Dendritic cell treated with granulocyte-macrophage colony-stimulating factor and Interleukin-4, amounts not matched to agents 40 ng/mL and 50 ng/mL, for 4 days (primary cell): ENCODE data around the gene HABP2.

Experiments used
- H3K27ac Mint-ChIP-seq: one replicate; pipeline ENCODE4 v1.8.0; 2022; ENCODE audit warnings: mild to moderate bottlenecking, mixed read lengths
- H3K27me3 Mint-ChIP-seq: one replicate; pipeline ENCODE4 v1.8.0; 2022; ENCODE audit warnings: mild to moderate bottlenecking, mixed read lengths
- H3K36me3 Mint-ChIP-seq: one replicate; pipeline ENCODE4 v1.8.0; 2022; ENCODE audit warnings: low read depth, mixed read lengths
- H3K4me1 Mint-ChIP-seq: one replicate; pipeline ENCODE4 v1.8.0; 2022; ENCODE audit warnings: low read depth, mixed read lengths
- H3K4me3 Mint-ChIP-seq: one replicate; pipeline ENCODE4 v1.8.0; 2022; ENCODE audit warnings: mild to moderate bottlenecking, moderate library complexity, mixed read lengths
- H3K9me3 Mint-ChIP-seq: one replicate; pipeline ENCODE4 v1.8.0; 2022; ENCODE audit warnings: mixed read lengths
- intact Hi-C: fragments of 100-400 bp; cut with micrococcal nuclease; formaldehyde crosslinking; loops from one replicate; pipeline ENCODE4 v1.15.0; 2022

The HABP2 gene

DNA sequence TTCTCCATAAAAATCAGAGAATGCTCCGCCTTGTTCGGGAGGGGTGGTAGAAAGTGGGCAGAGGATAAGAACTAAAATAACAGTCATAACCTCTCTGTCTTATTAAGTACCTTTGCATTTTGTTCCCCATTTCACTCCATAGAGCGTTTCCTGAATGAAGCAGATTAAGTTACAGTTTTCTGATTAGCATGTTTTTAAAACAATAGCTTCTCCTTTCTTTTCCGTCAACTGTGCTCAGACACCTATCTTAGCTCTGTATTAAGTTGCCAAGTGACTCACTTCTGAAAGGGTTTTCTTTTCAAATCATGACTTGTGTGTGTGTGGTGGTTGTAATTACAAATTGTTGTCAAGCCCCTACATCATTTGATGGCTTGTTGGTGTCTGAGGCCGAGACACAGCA lies 1.4 kb downstream of the HABP2 start:
- H3K27ac Mint-ChIP-seq = no peak overlapping the region
- H3K4me1 Mint-ChIP-seq = peaks cover 14% of the 10 kb centered on the region
- H3K4me3 Mint-ChIP-seq = no peak overlapping the region
- no peaks in the 10 kb centered on the region for H3K36me3 Mint-ChIP-seq
- no peaks in the 10 kb centered on the region for H3K9me3 Mint-ChIP-seq
- peaks cover 41% of the 10 kb centered on the region for H3K27me3 Mint-ChIP-seq
- intact Hi-C loops = no loop called here

DNA sequence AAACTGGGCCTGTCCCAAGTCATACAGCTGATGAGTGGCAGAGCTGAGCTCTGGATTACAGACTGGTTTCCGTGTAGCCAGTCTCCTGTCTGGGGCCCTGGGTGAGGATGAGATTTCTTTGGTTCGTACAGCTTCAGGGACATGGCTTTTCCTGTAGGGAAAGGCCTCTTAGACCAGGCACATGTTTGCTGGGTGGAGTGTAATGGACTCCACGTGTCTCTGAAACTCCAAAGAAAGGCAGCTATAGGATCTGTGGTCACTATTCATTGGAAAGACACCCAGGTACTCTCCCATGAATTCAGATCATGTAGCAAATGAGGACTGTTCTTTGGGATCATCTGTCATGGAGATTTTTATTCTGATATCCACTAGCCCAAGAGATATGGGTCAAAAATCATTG lies 2.4 kb downstream of the HABP2 start:
- Mint-ChIP-seq H3K4me3 (no peak overlapping the region), H3K36me3 (no peaks in the 10 kb centered on the region), H3K27ac (no peak overlapping the region), H3K4me1 (peaks cover 14% of the 10 kb centered on the region), H3K9me3 (no peaks in the 10 kb centered on the region), H3K27me3 (peaks cover 49% of the 10 kb centered on the region)
- intact Hi-C loops = no loop called here

DNA sequence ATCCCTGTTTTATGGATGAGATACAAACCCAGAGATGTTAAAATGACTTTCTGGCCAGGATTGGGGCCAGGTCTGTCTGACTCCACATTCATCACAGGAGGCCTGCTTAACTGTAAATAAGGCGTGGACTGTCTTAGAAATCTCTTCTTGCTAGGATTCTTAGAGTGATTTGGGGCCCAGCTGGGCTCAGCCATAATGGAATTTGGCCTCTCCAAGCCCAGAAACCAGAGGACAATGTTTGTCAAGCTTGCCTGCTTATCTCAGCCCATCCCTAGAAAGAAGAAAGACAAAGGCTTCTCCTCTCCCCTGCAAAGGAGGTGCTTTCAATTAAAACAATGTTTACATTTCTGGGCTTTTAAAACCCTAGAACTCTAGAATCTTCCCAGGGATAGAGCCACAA lies 2.9 kb downstream of the HABP2 start:
- intact Hi-C loops = no loop called here
- no peaks in the 10 kb centered on the region for H3K9me3 Mint-ChIP-seq
- peaks cover 14% of the 10 kb centered on the region for H3K4me1 Mint-ChIP-seq
- no peak overlapping the region for H3K27ac Mint-ChIP-seq
- peaks cover 51% of the 10 kb centered on the region for H3K27me3 Mint-ChIP-seq
- H3K36me3 Mint-ChIP-seq = no peaks in the 10 kb centered on the region
- no peak overlapping the region for H3K4me3 Mint-ChIP-seq

DNA sequence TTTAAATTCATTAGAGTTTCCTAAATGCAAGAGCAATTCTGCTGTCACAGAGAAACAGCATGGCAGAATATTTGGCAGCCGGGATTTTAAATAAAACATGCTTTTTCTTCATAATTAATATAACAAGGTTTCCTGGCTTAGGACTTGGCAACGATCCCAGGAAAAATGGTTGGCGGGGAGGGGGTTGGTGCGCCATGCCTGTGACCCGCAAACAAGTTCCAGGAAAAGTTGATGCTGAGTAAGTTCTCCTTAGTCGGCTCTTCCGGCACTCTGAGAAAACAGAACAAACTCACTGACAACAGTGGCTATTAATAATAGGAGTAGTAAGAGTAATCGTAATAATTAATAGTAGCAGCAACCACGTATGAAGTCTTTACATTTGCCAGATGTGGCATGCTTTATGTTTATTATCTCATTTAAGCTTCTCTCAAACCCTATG lies 4.6 kb downstream of the HABP2 start:
- no peaks in the 10 kb centered on the region for H3K36me3 Mint-ChIP-seq
- H3K4me3 Mint-ChIP-seq = no peak overlapping the region
- peaks cover 57% of the 10 kb centered on the region for H3K27me3 Mint-ChIP-seq
- intact Hi-C loops = no loop called here
- H3K27ac Mint-ChIP-seq = no peak overlapping the region
- H3K9me3 Mint-ChIP-seq = no peaks in the 10 kb centered on the region
- peaks cover 14% of the 10 kb centered on the region for H3K4me1 Mint-ChIP-seq

DNA sequence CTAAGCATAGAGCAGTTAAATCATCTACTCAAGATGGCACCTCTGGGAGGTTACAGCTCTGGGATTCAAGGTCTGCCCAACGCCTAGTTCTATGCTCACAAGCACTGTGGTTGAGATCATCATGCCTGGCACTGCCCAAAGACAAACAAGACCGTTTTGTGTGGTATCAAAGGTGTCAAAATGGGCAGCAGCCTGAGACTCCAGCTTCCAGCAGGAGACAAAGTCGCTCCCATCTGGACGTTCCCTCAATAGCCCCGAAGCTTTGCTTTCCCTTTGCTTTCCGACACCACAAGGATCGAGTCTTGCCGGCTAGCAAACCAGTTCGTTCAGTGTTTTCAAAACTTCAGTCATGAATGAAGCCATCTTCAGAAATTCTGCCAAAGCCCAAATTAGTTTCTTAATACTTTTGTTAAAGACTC lies 5.1 kb downstream of the HABP2 start:
- Mint-ChIP-seq H3K36me3 (no peaks in the 10 kb centered on the region), H3K27me3 (peaks cover 61% of the 10 kb centered on the region), H3K27ac (no peak overlapping the region), H3K4me3 (no peak overlapping the region), H3K9me3 (no peaks in the 10 kb centered on the region), H3K4me1 (peaks cover 14% of the 10 kb centered on the region)
- intact Hi-C loops = no loop called here

DNA sequence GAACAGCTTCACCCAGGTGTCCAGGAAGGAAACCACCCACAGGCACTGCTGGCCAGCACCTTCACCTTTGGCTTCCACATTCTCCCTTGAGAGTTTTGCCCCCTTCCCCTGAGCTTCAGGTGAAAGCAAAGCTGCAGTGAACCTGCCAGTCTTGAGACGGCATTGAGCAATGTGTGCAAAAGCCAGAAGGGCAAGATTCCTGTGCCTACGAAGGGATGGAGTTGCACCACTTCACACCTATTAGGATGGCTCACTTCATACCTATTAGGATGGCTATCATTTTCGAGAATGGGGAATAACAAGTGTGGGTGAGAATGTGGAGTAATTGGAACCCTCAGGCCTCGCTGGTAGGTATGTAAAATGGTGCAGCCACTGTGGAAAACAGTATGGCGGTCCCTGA lies 7.2 kb downstream of the HABP2 start:
- H3K36me3 Mint-ChIP-seq = no peaks in the 10 kb centered on the region
- H3K4me3 Mint-ChIP-seq = no peak overlapping the region
- no peak overlapping the region for H3K27ac Mint-ChIP-seq
- peaks cover 5% of the 10 kb centered on the region for H3K4me1 Mint-ChIP-seq
- intact Hi-C loops = loop anchor here (5.0 kb wide), 1 partner anchor 38 kb away; no protein-coding TSS in a partner anchor
- H3K27me3 Mint-ChIP-seq = peaks cover 54% of the 10 kb centered on the region
- no peaks in the 10 kb centered on the region for H3K9me3 Mint-ChIP-seq

DNA sequence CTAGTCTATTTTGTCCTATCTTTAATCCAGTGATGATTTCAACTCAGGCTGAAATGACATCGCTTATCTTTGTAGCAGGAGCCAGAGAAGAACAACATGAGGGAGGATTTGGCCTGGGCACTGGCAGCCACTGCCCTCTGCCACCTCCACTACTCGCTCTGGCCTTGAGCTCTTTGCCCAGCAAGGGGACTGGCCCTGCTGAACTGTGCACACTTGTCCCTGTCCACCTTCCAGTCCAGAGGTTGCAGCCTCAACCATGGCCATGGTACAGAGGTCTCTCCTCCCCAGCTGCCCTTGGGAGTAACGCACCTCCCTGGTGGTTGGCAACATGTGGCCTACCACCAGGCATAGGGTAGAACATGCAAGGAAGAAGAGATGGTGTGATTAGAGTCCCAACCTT lies 8.4 kb downstream of the HABP2 start:
- Mint-ChIP-seq H3K4me3 (no peak overlapping the region), H3K36me3 (no peaks in the 10 kb centered on the region), H3K27ac (peak overlapping the region; percentile 14), H3K9me3 (no peaks in the 10 kb centered on the region), H3K4me1 (peaks cover 5% of the 10 kb centered on the region), H3K27me3 (peaks cover 49% of the 10 kb centered on the region)
- intact Hi-C loops = loop anchor here (5.0 kb wide), 1 partner anchor 39 kb away; no protein-coding TSS in a partner anchor

DNA sequence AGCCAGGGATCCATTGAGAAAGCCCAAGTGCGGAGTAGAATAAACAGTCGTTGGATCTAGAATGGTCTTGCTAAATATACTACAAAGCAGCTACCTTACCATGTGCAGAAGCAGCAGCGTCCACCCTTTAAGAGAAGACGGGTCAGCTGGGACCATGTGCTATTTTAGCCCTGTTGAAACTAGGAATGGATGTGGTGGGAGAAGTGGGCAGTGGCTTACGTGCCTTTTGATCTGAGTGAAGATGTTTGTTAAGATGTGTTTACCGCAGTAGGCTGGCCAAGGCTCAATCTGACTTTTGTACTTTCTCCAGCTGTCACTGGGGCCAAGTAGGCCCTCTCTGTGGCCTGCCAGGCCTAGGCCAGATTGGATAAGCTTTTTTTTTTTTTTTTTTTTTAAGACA lies 9.2 kb downstream of the HABP2 start:
- Mint-ChIP-seq H3K27ac (no peak overlapping the region), H3K27me3 (peaks cover 45% of the 10 kb centered on the region), H3K4me3 (no peak overlapping the region), H3K9me3 (no peaks in the 10 kb centered on the region), H3K36me3 (no peaks in the 10 kb centered on the region), H3K4me1 (peaks cover 5% of the 10 kb centered on the region)
- intact Hi-C loops = loop anchor here (5.0 kb wide), 1 partner anchor 40 kb away; no protein-coding TSS in a partner anchor

DNA sequence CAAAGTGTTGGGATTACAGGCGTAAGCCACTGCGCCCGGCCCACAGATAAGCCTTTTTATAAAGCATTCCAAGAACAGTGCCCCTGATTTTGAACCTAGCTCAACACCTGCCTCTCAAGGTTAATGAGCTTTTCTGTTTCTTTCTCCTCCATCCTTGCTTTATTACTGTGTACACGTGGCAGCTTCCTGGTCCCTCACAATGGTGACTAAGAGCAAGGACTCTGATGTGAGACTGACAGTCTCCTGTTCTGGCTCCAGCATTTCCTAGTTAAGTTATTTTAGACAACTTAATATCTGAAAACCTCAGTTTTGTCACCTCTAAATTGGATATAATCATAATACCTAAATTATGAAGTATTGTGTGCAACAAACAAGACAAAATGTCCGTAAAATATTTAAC lies 9.9 kb downstream of the HABP2 start:
- peaks cover 40% of the 10 kb centered on the region for H3K27me3 Mint-ChIP-seq
- no peaks in the 10 kb centered on the region for H3K9me3 Mint-ChIP-seq
- H3K36me3 Mint-ChIP-seq = no peaks in the 10 kb centered on the region
- no peak overlapping the region for H3K27ac Mint-ChIP-seq
- H3K4me1 Mint-ChIP-seq = peaks cover 5% of the 10 kb centered on the region
- no peak overlapping the region for H3K4me3 Mint-ChIP-seq
- intact Hi-C loops = loop anchor here (5.0 kb wide), 1 partner anchor 40 kb away; no protein-coding TSS in a partner anchor

DNA sequence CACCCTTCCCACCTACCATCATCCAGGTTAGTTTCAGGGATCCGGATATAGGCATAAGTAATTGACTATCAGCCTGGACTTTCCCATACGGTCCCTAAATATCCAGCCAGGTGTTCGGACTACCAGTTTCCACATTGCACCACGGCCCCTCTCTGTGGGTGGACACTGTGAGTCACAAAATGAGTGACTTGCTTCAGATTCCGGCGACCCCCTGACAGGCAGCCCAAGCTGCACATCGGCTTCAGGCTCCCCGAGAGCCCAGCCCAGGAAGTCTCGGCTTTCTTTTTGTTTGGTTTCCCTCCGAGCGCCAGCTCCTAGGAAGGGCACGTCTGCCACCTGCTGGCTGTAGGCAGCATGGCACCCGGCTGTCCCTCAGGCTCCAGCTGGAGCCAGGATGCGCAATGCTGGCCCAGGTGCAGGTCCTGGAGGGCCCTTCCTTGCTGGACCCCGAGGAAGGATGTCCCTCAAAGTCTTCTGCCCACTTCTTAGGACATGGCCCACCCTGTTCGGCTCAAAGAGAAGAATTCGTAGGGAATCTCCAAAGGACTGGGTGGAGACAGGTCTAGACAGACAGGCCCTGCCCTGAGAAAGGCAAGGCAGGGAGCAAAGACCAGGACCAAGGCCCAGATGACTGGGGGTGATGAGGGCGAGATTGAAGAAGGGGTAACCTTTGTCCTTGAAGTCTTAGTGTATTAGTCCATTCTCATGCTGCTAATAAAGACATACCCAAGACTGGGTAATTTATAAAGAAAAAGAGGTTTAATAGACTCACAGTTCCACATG lies 10.6 kb downstream of the HABP2 start:
- Mint-ChIP-seq H3K9me3 (no peaks in the 10 kb centered on the region), H3K27ac (peak overlapping the region; percentile 2), H3K4me3 (peak overlapping the region; percentile 74), H3K4me1 (peaks cover 5% of the 10 kb centered on the region), H3K27me3 (peaks cover 35% of the 10 kb centered on the region), H3K36me3 (no peaks in the 10 kb centered on the region)
- intact Hi-C loops = loop anchor here (5.0 kb wide), 1 partner anchor 41 kb away; no protein-coding TSS in a partner anchor

DNA sequence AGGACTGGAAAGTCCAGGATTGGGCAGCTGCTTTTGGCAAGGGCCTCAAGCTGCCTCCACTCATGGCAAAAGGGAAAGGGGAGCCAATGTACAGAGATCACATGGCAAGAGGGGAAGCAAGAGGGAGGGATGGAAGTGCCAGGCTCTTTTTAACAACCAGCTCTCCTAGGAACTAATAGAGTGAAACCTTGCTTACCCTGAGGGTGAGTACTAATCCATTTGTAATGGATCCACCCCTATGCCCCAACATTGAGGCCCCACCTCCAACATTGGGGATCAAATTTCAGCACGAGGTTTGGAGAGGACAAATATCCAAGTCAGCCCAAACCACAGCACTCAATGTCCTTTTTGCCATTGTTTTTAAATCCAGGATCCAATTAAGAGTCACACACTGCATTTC lies 12.5 kb downstream of the HABP2 start:
- H3K27me3 Mint-ChIP-seq = peaks cover 20% of the 10 kb centered on the region
- H3K4me1 Mint-ChIP-seq = peaks cover 5% of the 10 kb centered on the region
- H3K9me3 Mint-ChIP-seq = no peaks in the 10 kb centered on the region
- H3K27ac Mint-ChIP-seq = no peak overlapping the region
- H3K36me3 Mint-ChIP-seq = no peaks in the 10 kb centered on the region
- no peak overlapping the region for H3K4me3 Mint-ChIP-seq
- intact Hi-C loops = no loop called here

DNA sequence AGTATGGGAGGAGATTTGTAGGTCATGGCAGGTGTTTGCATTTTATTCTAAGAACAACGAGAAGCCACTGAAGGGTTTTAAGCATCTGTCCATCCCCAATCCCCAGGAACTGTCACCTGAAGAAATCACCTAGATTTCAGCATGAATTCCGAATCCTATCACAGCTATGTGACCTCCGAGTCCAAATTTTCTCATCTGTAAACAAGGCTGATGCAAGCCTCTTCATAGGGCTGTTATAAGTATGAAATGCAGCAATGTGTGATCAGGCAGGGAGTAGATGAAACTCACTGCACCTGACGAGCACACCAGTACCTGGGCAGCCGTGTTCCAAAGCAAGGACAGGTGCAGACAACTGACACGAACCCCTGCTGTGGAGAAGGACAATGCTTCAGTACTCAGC lies 14.0 kb downstream of the HABP2 start:
- Mint-ChIP-seq H3K4me1 (peaks cover 5% of the 10 kb centered on the region), H3K27ac (no peak overlapping the region), H3K36me3 (no peaks in the 10 kb centered on the region), H3K4me3 (no peak overlapping the region), H3K9me3 (no peaks in the 10 kb centered on the region), H3K27me3 (peaks cover 12% of the 10 kb centered on the region)
- intact Hi-C loops = no loop called here

DNA sequence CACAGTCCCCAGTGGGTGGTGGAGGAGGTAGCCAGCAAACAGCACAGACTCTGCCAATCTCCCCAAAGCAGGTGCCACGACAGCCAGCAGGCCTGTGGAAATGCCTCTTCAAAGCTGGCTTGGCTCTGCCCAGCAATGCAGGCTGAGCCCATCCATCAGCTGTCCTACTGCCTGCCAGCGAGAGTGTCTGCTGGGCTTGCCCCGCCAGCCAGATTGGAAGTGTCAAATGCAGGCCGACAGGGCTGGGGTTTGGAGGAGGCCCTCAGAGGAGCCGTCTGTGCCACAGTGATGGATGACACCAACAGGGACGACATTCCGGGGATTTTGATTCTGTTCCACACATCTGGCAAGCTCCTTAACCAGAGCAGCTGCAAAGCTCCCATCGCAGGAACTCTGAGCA lies 16.7 kb downstream of the HABP2 start:
- no peak overlapping the region for H3K27ac Mint-ChIP-seq
- peaks cover 11% of the 10 kb centered on the region for H3K27me3 Mint-ChIP-seq
- no peaks in the 10 kb centered on the region for H3K9me3 Mint-ChIP-seq
- intact Hi-C loops = no loop called here
- H3K4me1 Mint-ChIP-seq = no peaks in the 10 kb centered on the region
- H3K36me3 Mint-ChIP-seq = no peaks in the 10 kb centered on the region
- no peak overlapping the region for H3K4me3 Mint-ChIP-seq

DNA sequence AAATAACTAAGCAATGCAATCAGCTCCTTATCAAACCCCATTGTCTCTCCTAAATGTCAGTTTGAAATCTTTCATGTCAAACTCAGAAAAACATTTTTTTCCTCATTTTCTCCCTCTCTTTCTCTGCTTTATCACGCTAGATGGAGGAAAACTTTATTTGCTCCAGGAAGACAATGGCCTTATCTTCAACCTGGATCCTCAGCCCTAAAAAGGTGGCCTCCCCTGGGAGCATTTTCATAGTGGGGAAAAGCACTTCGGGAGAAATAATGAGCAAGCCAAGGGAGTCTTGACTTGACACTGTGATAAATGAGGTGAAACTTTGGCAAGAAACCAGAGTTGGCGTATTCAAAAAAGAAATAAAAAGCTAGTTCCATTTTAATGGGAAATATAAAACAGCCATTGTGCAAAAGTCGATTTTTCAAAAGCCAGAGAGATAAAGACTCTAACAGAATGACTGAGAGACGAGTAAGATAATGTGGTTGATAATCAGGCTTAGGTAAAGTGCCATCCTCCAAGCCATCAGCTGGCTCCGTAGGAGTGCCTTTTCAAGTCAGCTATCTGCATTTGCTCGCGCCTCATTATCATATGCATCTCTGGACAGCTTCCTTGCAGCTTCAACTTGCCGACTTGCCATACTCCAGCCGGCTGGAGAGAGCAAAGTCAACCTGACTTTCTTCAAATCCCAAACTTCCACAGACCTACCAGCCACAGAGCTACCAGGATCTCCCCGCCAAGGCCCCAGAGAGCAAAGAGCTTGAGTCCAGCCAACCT lies 19.9 kb downstream of the HABP2 start:
- Mint-ChIP-seq H3K27ac (no peak overlapping the region), H3K9me3 (no peaks in the 10 kb centered on the region), H3K36me3 (no peaks in the 10 kb centered on the region), H3K4me1 (no peaks in the 10 kb centered on the region), H3K4me3 (no peak overlapping the region), H3K27me3 (peaks cover 9% of the 10 kb centered on the region)
- intact Hi-C loops = no loop called here
